ENCODE results near the gene TFCP2L1. TPM values are rescaled to one million over a fixed set of nuclear protein-coding genes. Genes with fewer than 3 reads are reported as not detected.
"Not testable (repeated sequence)": the region's sequence is repeated elsewhere in the genome, so short reads cannot be mapped to it uniquely, and the experiment has no call there.

TFCP2L1 gene
- total RNA-seq, 4 donors from 2014 or later: 0.31 to 5.7 (median 0.41) TPM

GRCh38 chr2:121272596-121272995 is 12.4 kb downstream of the TFCP2L1 start:
- WGBS, 2 donors (ENCODE audit: low coverage in 1 of 2): 90 to 92% methylated on average over 2 to 3 of the region's 3 CpGs
- H3K4me1 ChIP-seq: no peaks in the 10 kb centered on the region
- peaks cover 13% of the 10 kb centered on the region for H3K27me3 ChIP-seq
- H3K27ac ChIP-seq: no peak overlapping the region
- no peak overlapping the region for H3K4me3 ChIP-seq
- H3K36me3 ChIP-seq: no peaks in the 10 kb centered on the region
- no peaks in the 10 kb centered on the region for H3K9me3 ChIP-seq
- ATAC-seq: no peak
- TF ChIP-seq EP300 (IDR thresholded peaks at IDR 0.05) (no peak), POLR2AphosphoS5 (IDR thresholded peaks at IDR 0.05) (no peak)

- not testable (repeated sequence) for ATAC-seq, H3K27me3 ChIP-seq, H3K4me1 ChIP-seq, H3K4me3 ChIP-seq, H3K9me3 ChIP-seq, H3K27ac ChIP-seq, H3K36me3 ChIP-seq
- WGBS, 2 donors (ENCODE audit: low coverage in 1 of 2): 94 to 98% methylated on average over 7 of the region's 7 CpGs
Measured at GRCh38 chr2:121269436-121269835, 15.6 kb downstream of the TFCP2L1 start.

GRCh38 chr2:121266543-121267106 is 18.4 kb downstream of the TFCP2L1 start:
- 86 to 87% methylated on average over 4 to 6 of the region's 6 CpGs for WGBS, 2 donors (ENCODE audit: low coverage in 1 of 2)
- Histone ChIP-seq H3K27me3 (peaks cover 4% of the 10 kb centered on the region), H3K4me1 (no peaks in the 10 kb centered on the region), H3K36me3 (no peaks in the 10 kb centered on the region), H3K4me3 (no peak overlapping the region), H3K9me3 (no peaks in the 10 kb centered on the region), H3K27ac (no peak overlapping the region)
- TF ChIP-seq CTCF (IDR thresholded peaks at IDR 0.05) (no peak), EP300 (IDR thresholded peaks at IDR 0.05) (no peak), POLR2A (IDR thresholded peaks at IDR 0.05) (no peak), POLR2AphosphoS5 (IDR thresholded peaks at IDR 0.05) (no peak)
- ATAC-seq: no peak

- H3K4me1 ChIP-seq: no peaks in the 10 kb centered on the region
- no peaks in the 10 kb centered on the region for H3K9me3 ChIP-seq
- H3K27me3 ChIP-seq: peaks cover 4% of the 10 kb centered on the region
- no peaks in the 10 kb centered on the region for H3K36me3 ChIP-seq
- ATAC-seq: no peak
- TF ChIP-seq POLR2AphosphoS5 (IDR thresholded peaks at IDR 0.05) (no peak), EP300 (IDR thresholded peaks at IDR 0.05) (no peak), POLR2A (IDR thresholded peaks at IDR 0.05) (no peak), CTCF (IDR thresholded peaks at IDR 0.05) (no peak)
- 56% methylated on average over 4 of the region's 9 CpGs; no CpG with 5 or more reads in 1 of the 2 donors for WGBS, 2 donors (ENCODE audit: low coverage in 1 of 2)
- no peak overlapping the region for H3K27ac ChIP-seq
- no peak overlapping the region for H3K4me3 ChIP-seq
Measured at GRCh38 chr2:121263996-121264715, 20.8 kb downstream of the TFCP2L1 start.

DNA sequence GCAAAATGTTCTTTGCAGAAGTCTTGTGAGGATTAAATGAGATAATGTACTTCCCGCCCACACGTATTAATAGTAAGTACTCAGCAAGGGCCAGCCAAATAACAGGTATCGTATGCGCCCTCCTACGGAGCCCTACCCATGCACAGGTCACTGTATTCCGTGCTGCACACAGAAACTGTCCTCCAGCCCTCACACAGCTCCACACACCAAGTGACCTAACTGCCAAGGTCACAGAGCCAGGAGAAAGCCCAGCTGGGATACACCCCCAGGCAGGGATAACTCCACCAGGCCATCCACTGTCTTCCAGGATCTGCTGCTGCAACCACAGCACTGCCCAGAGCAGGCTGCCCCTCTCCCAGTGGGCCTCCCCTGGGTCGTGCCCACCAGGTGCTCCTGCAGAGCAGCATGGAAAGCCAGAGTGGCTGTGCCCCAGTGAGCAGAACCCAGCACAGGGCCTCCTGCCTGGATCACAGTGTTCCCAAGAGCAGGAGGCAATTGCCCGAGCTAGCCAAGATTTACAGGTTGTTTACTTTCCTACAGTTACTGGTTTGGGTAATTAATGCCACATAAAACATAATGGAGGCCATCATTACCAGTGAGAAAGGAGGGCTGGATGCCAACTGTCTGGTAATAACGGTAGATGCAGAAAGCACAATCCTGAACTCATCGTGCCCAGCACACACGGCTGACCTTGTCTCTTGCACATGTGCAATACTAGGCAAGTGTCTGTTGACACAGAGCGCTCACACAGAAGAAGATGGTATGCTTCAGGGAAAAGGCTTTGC is 24.4 kb downstream of the TFCP2L1 start:
- no peak for TF ChIP-seq POLR2AphosphoS5 (IDR thresholded peaks at IDR 0.05)
- TF ChIP-seq CTCF (IDR thresholded peaks at IDR 0.05): no peak
- TF ChIP-seq POLR2A (IDR thresholded peaks at IDR 0.05): no peak
- TF ChIP-seq EP300 (IDR thresholded peaks at IDR 0.05): no peak
- no peak overlapping the region for H3K27ac ChIP-seq
- WGBS, 2 donors (ENCODE audit: low coverage in 1 of 2): 53 to 60% methylated on average over 6 of the region's 12 CpGs
- H3K27me3 ChIP-seq: peaks cover 4% of the 10 kb centered on the region
- H3K4me1 ChIP-seq: no peaks in the 10 kb centered on the region
- H3K9me3 ChIP-seq: no peaks in the 10 kb centered on the region
- no peak for ATAC-seq
- H3K4me3 ChIP-seq: no peak overlapping the region
- no peaks in the 10 kb centered on the region for H3K36me3 ChIP-seq
